Inflammatory macrophage (primary cell): ENCODE data around the gene TSHZ2.

Experiments
- DNase-seq, 2 donors: peaks; one replicate each; pipeline ENCODE4 v3.0.0-alpha.2; 2020 to 2022

The TSHZ2 gene

DNA sequence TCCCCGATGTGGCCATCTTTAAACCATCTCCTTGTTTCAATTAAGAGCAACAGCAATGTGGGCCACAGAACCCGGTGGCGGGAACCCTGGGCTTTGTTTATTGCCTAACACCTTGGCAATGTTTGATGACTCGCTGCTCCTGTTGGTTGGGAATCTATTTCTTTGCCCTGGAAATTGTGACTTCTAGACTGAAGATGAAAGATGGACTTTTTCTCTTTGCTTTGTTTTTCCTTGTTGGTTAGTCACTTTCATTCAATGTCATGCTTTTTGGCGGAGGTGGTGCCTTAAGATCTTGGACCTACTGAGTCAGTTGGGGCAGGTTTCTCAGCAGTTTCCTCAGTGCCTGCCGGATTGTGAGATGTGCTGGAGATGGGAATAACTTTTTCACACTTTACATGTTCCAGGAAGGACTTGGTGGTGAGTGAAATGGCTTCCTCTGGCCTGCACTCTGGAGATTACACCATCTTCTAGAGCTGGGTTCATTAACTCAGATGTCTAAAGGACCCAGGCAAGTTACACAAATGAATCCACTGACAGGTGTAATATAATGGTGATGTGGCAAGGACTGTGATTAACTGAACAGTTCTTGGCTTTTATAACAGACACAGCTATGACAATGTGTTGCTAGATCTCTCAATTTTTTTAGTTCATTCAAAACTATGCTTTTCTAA, 56.3 kb downstream of the TSHZ2 start:
- DNase-seq, result no peak

DNA sequence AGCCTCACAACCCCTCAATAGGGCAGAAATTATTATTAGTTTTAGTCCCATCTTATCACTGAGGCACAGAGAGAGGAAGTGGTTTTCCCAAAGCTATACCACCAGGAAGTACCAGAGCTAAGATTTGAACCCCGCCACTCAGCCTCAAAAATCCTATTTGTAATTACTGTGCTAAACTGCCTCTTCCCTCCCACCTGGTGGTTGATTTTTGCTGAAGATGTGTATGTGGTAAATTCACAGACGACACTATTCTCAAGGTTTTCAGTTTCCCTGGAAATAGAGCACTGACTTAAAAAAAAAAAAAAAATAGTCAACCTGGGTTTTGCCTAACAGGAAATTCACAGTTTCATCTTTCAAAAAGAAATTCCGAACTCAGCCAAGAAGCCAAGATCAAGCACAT, 57.9 kb downstream of the TSHZ2 start:
- DNase-seq, result no peak

DNA sequence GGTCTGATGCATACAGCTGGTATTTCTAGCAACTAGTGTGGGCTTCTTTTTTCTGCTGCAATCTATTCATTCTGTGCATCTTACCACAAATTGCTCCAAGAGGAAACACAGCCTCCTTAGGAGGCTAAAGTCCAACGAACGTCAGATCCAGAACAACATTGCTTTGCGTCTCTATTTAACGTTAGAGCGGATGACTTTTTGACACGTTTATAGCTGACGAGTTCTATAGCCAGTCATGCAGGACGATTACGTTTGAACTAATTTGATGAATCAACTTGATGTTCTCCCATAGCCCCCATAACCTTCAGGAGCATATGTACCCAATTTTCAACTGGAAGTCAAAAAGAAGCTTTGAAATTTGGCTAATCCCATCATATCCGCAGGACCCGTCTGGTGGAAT, 59.9 kb downstream of the TSHZ2 start:
- DNase-seq, result no peak

DNA sequence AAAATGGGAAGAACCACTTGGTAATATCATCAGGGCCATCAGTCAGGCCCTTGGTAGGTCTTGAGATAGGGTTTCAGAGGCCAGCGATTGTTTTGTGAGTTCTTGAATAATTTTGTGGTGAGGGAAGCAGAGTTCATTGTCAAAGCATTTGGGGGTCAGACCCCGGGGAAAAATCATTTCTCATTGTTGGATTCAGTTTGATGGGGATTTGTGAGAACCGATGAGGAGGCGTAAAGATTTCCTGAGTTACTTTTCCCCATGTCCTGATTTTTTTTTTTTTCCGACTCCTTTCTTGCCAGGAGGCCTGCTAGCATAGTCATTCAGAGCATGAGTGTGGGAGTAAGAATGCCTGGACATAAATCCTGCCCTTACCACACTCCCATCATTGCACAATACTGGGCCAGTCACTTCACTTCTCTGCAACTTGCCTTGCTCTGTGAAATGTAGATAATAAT, 60.3 kb downstream of the TSHZ2 start:
- DNase-seq, result no peak

DNA sequence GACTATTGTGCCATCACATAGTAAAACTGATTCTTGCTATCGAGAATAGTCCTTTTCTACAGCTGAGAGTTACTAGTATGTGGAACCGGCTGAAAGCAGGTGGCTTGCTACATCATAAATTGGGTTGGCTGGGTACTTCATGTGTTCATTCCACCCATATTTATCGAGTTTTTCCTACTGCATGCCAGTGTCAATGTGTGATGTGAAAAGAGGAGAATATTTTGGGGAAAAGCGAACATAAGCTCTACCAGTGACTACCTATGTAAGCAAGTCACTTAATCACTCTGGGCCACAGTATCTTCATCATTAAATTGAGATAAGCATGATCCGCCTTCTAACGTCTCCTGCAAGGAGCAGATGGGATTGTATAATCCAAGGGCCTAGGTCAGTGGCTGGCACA, 61.0 kb downstream of the TSHZ2 start:
- DNase-seq, result no peak

DNA sequence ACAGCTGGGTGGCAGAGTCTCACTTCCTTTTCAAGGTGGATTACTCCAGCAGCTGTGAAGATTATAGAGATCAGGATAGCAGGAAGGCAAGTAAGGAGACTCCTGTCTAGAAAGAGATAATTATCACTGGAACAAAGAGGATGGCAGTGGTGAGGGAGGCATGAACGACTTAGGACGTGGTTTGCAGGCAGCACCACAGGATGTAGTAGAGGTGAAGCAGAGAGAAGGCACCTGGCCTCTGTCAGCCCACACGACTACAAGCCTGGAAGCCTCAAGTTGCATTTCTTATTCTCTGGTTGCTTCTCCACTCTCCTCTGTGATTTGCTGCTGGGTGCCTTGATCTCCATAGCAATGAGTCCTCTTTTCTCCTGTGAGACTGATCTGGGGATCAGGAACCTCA, 62.7 kb downstream of the TSHZ2 start:
- no peak for DNase-seq

DNA sequence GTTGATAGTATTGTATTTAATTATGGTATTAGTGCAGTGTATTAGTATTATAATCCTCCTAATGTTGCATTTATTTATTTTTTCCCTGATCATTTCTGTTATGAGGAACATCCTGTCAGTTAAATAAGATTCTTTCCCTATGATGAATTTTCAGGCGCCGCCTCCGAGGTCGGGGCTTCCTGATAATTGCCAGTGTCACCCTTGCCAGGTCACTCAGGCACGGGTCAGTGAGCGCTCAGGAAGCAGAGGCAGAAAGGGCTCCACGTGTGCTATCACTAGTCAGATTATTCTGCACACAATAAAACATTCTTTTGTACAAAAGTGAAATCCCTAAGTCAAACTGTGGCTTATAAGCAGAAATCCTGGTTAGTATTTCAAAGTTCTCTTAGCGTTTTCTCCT, 64.8 kb downstream of the TSHZ2 start:
- no peak for DNase-seq

DNA sequence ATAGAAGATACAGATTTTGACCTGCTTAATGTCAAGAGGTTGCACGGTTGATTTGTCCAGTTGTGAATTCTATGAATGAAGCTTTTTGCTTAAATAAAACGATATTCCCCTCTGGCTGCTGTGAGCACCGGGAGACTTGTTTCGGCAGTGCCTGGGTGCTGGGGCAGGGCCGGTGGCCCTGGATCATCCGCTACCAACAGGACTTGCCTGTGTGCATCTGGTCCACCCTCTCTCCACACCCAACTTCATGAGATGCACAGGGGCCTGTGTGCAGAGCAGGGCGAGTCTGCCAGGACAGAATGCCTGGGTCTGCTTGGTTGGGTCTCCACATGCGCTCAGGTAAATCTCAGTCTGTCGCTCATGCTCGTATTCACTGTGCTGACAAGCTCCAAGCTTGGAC, 65.5 kb downstream of the TSHZ2 start:
- no peak for DNase-seq

DNA sequence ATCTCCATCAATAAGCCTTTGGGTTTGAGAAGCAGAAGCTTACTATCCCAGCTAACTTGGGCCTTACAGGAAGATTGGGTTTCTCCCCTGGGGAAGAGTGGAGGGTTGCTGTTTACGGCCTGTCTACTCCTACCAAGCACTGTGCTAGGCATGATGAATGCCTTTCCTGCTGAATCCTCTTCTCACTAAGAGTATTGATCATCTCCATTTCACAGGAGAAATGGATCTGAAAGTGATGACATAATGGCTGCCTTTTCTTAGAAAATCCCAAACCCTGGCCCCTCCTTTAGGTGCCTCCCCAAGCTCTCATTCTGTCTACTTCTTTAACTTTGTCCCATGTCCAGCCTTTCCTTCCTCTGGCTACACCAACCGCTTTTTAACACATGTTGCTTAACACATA, 66.1 kb downstream of the TSHZ2 start:
- no peak for DNase-seq

DNA sequence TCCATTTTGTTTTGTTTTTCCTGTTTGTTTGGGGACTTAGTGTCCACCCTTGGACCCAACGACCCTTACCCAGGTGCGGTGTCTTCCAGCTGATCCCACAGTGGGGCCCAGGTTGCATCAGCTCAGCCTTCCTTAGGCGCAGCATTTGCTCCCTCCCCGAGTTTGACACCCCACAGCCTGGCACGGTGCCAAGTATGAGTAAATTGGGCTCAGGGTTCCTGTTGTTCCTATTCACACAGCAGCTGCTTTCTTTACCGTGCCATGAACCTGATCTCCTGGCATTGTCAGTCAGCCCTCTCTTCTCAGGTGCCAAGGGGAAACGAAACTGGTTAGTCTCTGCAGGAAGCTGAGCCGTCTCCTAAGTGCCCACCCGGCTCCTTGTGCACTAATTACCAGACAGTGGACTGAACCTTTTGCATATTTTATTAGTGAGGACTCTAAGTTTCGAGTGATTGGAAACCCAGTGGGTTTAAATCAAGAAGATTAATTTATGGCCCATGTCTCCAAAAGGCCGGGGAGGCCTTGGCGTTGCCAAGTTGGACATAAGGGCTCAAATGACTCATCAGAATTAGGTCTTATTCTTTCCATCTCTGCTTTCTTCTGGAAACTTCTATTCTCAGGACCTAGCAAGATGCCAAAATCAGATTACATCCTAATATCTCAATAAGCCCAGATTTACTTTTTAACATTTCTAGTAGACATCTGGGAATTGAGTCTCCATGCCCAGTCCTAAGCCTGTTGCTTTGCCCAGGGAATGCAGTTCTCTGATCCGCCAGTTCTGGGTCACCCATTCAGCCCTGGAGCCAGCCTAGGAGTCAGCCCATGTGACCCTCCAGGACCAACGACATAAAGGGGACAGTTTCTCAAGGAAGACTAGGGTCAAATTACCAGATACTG, 68.8 kb downstream of the TSHZ2 start:
- no peak for DNase-seq

DNA sequence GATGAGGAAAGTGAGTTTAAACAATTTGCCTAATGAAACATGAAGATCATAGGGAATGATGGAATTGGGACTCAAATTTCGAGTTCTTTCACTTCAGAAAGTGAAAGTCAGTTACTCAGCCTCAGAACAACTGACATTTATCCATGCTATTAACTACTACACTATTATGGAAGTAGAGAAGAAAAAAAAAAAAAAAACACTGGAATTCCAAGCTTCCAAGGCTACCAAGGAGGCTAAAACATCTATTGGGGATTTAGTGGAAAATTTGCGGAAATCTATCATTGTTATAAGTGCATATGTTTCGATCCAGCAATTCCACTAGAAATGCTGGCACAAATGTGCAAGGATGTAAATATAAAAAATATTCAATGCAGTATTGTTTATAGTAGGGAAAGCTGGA, 70.4 kb downstream of the TSHZ2 start:
- no peak for DNase-seq

DNA sequence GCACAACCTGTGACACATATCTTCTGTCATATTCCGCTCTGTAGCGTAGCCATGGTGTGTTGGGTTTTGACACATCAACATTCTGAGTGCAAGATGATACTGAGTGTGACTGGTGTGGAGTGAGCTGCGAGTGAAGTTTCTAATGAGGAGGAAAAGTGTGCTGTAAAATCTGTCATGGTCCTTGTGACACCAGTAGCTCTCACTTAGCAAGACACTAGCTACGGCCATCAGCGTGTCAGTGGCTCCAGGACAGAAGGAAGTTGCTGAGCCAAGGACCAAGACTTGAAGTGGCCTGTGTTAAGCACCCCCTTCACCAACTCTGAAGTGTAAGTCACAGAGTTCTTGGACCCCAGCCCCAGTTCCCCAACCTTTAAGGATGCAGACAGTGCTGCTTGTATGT, 72.1 kb downstream of the TSHZ2 start:
- DNase-seq, result no peak

DNA sequence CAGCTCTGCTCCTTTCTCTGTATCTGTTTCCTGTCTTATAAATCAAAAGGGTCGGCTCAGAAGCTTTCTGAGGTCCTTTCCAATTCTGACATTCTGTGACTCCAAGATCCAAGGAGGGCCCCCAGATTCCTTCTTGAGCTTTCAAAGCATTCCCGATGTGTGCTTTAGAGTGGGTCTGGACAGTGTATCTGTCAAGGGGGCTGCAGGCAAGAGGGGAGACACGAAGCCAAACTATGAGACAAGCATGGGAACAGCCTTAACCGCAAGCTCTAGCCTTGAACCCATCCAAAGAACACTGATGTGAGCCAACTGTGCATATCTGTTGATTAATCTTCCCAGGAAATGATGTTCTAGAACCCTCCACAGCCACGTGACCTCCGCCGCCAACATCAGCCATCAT, 73.8 kb downstream of the TSHZ2 start:
- no peak for DNase-seq

DNA sequence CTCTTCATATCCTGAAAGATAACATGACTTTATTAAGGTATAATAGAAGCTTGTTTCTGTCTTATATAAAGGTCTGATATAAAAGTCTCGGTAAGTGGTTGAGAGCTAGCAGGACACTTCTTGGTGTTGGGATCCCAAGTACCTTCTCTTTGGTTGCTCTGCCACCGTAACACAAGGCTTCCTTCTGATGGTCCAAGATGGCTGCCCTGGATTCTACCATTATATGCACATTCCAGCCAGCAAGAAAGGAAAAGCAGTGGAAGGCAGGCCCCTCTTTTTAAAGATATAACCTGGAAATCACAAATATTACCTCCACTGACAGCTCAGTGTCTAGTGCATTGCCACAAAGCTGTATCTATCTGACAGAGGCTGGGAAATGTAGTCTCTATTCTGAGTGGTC, 75.0 kb downstream of the TSHZ2 start:
- DNase-seq, result no peak

DNA sequence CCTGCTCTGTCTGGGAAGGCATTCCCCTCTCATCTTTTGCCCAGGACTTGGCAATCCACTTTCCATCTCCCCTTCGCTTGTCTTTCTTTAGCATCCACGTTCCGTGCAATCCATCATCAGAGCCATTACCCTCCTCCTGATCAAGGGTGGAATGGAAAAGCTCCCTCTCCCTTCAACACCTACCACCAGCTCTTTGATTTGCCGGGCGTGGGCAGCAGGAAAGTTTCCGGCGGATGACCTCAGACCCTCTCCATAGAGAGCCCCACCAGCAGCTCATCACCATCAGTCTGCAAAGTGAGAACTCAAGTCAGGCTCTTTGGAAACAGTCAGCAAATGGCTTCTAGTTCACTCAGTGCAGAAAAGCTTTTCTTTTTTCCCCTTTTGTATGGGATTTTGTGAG, 76.2 kb downstream of the TSHZ2 start:
- no peak for DNase-seq

DNA sequence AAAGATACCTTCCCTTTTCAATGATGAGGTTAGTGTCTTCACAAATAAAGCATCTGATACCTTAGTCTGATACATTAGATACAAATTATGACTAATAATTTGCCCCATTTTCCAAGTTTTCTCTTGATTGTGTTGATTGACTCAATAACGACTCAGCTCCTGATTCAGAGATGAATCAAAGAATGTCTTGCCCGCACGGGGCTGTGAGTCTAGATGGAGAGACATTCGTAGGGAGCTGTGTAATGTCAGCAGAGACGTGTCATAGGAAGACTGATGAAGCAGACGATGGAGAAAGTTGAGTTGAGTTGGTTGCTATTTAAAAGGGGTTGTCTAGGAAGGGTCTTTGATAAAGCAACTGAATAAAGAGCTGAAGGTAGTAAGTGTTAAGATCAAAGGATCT, 78.2 kb downstream of the TSHZ2 start:
- no peak for DNase-seq

DNA sequence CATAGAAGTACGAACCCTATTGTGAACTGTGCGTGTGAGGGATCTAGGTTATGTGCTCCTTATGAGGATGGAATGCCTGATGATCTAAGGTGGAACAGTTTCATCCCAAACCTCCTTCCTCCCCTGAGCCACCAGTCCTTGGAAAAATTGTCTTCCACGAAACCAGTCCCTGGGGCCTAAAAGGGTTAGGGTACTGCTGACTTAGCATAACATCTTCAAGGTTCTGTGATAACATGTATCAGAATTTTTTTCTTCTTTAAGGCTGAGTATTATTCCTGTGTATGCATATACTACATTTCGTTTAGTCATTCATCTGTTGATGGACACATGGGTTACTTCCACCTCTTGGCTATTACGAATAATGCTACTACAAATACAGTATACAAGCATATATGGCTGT, 80.2 kb downstream of the TSHZ2 start:
- DNase-seq, result no peak

DNA sequence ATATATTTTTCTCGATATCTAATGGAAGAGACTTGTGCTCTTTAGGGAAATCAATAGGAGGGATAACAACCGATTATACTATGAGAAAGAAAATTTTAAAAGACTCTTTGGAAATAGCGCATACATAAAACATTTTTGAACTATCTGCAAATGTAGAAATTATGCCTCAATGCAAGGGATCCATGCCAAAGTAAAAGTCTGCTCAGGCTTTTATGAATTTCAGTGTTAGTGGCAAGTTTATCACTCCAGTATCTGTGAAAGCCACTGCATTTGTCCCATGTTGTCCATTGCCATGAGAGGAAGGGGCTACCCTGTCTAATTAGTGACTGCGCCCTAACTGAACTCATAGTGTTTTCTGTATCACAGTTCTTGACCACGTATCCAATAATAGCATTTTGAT, 81.4 kb downstream of the TSHZ2 start:
- no peak for DNase-seq

DNA sequence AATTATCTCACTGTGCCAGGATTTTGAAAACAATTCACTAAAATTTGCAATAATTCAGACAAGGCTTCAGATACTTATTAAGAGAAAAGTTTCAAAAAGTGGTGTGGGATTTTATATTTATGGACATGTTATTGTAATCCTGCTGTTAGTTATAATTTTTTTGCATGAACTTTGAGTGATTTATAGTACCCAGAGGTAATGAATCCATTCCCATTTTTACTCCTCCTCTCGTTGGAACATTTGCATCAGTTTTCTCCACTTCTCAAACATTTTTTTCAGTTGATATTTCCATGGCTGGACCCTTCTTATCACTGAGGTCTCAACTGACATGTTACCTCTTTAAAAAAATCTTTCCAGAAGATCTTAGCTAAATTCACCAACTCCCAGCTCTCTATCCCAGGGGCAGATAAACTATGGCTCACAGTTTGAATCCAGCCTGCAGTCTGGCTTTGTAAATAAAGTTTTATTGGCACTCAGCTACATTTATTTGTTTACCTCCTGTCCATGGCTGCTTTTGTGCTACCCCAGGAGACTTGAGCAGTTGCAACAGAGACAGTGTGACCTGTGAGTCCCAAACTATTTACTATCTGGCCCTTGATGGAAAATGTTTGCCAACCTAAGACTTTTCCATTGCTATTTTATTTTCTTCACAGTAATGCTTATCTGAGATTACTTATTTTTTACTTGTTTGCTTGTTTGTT, 83.4 kb downstream of the TSHZ2 start:
- DNase-seq, result no peak

DNA sequence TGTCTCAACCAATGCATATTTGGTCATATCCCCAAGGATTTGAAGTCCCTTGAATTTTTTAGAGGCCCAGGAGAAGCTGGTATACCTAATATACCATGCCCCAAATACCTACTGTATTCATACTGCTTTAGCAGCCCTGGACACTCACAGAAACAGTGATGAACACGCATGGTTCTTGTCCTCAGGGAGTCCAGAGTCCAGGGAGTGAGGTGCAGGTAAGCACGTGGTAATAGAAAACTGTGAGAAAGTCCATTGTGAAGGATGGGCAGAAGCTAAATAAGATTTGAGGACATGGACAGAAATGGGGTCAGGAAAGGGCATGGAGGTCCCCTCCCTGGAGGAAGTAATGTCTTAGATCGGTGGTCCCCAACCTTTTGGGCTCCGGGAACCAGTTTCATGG, 85.4 kb downstream of the TSHZ2 start:
- DNase-seq, result no peak

DNA sequence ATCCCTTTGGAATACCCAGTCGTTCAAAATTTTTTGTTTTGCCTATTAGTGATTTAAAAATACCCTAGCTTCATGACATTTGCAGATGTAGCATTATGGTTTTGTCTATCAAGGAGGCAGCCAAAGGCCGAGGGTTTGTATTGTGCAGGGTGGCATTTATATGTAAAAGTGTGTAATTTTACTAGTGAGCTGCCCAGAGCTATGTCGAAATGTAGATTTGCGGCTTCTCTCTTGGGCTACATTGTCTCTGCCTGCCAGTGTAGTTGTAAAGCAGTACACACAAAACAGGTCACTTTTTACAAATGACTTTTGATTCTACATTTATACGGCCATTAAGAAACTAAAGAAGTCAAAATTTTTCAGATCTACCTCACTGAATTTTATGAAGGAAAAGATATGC, 87.7 kb downstream of the TSHZ2 start:
- no peak for DNase-seq

DNA sequence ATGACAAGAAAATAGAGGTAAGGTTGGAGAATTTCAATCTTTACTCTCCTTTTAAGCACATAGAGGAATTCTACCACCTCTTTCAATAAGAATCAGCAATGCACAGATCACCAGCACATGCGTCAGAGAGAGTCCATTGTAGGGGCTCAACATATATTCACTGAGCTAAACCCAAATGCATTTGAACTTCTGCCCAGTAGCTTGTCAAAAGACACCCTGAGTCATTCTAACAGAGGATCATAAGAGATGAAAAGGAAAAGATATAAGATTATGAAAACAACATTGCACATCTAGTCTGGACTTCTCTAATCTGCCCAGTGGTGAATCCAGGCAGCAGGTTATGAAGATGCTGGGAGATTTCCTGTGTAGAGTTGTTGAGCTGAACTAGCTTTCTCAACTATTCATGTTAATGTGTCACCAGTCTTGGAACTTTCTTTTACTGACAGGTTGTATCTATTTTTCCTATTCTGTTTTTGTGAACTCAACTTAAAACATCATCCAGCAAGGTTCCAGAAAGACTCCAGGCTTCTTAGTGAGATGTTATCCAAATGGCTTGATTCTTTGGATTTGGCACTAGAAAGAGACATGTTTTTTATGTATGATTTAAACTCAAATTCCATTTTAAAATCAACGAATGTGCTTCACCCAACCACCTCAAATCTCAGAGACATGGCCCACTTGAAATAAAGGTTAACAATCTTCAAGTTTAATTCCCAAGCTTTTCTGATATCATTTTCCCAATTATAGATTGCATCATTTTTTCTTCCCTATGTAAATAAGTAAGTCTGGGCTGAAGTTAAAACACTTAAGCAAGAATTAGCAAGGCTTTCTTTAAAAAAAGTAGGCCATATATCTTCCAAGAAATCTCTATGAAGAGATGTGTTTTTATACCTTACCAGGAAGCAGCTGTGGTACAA, 89.3 kb downstream of the TSHZ2 start:
- no peak for DNase-seq

DNA sequence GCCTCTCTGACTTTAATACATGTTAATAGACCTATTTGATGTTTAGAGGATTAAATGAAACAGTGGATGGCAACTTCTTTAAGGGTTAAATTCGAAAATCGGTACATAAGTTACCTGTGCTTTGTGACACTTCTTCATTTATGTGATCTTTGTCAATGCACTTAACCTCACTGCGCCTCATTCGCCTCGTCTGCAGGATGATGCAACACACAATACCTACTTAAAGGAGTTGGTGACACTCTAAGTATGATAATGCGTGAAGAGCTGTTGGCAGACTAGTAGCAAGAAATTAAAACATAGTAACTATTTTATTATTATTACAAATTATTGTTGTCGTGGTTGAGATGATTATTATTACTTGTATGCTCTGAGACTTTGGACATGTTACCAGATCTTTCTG, 92.8 kb downstream of the TSHZ2 start:
- DNase-seq, result no peak
